ENCODE data around the gene ZBTB11. TPM values are rescaled to one million over a fixed set of nuclear protein-coding genes. Genes with fewer than 3 reads are reported as not detected.

ZBTB11 gene
- total and polyA plus RNA-seq, 2 of the 13 experiments (the other 11 are each of a cell fraction or from before 2014, with no cell fraction given) = 5.9 to 18.1 TPM

DNA sequence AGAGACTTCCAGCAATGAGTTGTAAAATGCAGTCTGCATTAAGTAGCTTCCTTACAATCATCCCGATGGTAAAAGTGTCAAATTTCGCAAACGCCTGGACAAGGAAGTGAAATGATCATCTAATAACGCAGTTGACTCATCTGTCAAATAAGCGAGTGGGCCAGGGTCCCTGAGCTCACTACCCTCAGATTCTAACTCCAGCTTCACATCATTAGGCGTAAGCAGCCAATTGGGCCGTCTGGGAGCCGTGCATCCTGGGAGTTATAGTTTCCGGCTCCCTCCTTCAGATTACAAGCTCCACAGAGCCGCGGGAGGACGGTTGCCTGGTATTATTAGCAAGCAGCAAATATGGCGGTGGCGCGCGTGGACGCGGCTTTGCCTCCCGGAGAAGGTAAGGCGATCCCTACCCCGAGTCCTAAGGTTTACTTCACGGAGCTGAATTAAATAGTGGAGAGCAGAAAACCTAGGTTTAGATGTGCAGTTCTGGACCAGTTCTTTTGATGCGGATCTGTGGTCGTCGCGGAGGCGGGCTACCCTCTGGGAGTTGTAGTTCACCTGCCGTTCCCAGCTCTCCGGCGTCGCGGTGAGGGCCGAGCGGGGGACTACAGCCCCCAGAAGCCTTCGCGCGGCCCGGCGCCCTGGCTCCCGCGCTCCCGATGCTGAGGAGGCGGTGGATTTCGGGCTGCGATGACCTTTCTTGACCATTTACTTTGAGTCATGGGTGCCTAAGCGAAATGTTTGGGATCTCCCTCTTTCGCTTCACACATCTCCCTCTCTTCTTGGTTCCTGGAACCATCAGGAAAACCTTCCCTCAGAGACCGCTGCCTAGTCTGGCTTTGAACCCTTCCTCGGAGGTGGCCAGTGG, 47.6 kb upstream of the ZBTB11 start, which contains the start of gene CEP97 (continued):
- TF ChIP-seq ZBTB21 (CRISPR knock-in tag; IDR thresholded peaks at IDR 0.05) (peak; percentile 55; the same call in 1 of the 2 replicates), MED13 (CRISPR knock-in tag; IDR thresholded peaks at IDR 0.05) (no peak), ZMAT3 (CRISPR knock-in tag; conservative IDR thresholded peaks at IDR 0.05) (0 out of 2 replicates have a peak, but pooled peaks have one; percentile 37), EHMT2 (IDR thresholded peaks at IDR 0.05; ENCODE audit: borderline replicate concordance, low read depth, low read length) (no peak), ZNF484 (CRISPR knock-in tag; IDR thresholded peaks at IDR 0.05; ENCODE audit: borderline replicate concordance, low read depth) (no peak), CENPT (CRISPR knock-in tag; IDR thresholded peaks at IDR 0.05; ENCODE audit: low read depth) (no peak), ZSCAN31 (CRISPR knock-in tag; IDR thresholded peaks at IDR 0.05; ENCODE audit: low read depth) (no peak; the same call in 1 of the 2 replicates), KDM4B (CRISPR knock-in tag; IDR thresholded peaks at IDR 0.05) (no peak), BCL6 (CRISPR knock-in tag; IDR thresholded peaks at IDR 0.05) (peak; percentile 19; the same call in 1 of the 2 replicates), CHD2 (IDR thresholded peaks at IDR 0.05; ENCODE audit: low read depth, low read length) (no peak), TARDBP (CRISPR knock-in tag; IDR thresholded peaks at IDR 0.05) (peak; percentile 68; the same call in 1 of the 2 replicates), ZNF441 (CRISPR knock-in tag; IDR thresholded peaks at IDR 0.05; ENCODE audit: borderline replicate concordance) (no peak)
- TF ChIP-seq, protein P1, sequence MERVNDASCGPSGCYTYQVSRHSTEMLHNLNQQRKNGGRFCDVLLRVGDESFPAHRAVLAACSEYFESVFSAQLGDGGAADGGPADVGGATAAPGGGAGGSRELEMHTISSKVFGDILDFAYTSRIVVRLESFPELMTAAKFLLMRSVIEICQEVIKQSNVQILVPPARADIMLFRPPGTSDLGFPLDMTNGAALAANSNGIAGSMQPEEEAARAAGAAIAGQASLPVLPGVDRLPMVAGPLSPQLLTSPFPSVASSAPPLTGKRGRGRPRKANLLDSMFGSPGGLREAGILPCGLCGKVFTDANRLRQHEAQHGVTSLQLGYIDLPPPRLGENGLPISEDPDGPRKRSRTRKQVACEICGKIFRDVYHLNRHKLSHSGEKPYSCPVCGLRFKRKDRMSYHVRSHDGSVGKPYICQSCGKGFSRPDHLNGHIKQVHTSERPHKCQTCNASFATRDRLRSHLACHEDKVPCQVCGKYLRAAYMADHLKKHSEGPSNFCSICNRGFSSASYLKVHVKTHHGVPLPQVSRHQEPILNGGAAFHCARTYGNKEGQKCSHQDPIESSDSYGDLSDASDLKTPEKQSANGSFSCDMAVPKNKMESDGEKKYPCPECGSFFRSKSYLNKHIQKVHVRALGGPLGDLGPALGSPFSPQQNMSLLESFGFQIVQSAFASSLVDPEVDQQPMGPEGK (CRISPR knock-in tag; IDR thresholded peaks at IDR 0.05) = no peak
- TF ChIP-seq, protein P2, sequence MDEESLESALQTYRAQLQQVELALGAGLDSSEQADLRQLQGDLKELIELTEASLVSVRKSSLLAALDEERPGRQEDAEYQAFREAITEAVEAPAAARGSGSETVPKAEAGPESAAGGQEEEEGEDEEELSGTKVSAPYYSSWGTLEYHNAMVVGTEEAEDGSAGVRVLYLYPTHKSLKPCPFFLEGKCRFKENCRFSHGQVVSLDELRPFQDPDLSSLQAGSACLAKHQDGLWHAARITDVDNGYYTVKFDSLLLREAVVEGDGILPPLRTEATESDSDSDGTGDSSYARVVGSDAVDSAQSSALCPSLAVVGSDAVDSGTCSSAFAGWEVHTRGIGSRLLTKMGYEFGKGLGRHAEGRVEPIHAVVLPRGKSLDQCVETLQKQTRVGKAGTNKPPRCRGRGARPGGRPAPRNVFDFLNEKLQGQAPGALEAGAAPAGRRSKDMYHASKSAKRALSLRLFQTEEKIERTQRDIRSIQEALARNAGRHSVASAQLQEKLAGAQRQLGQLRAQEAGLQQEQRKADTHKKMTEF (CRISPR knock-in tag; IDR thresholded peaks at IDR 0.05) = peak; percentile 61
- TF ChIP-seq, protein P3, sequence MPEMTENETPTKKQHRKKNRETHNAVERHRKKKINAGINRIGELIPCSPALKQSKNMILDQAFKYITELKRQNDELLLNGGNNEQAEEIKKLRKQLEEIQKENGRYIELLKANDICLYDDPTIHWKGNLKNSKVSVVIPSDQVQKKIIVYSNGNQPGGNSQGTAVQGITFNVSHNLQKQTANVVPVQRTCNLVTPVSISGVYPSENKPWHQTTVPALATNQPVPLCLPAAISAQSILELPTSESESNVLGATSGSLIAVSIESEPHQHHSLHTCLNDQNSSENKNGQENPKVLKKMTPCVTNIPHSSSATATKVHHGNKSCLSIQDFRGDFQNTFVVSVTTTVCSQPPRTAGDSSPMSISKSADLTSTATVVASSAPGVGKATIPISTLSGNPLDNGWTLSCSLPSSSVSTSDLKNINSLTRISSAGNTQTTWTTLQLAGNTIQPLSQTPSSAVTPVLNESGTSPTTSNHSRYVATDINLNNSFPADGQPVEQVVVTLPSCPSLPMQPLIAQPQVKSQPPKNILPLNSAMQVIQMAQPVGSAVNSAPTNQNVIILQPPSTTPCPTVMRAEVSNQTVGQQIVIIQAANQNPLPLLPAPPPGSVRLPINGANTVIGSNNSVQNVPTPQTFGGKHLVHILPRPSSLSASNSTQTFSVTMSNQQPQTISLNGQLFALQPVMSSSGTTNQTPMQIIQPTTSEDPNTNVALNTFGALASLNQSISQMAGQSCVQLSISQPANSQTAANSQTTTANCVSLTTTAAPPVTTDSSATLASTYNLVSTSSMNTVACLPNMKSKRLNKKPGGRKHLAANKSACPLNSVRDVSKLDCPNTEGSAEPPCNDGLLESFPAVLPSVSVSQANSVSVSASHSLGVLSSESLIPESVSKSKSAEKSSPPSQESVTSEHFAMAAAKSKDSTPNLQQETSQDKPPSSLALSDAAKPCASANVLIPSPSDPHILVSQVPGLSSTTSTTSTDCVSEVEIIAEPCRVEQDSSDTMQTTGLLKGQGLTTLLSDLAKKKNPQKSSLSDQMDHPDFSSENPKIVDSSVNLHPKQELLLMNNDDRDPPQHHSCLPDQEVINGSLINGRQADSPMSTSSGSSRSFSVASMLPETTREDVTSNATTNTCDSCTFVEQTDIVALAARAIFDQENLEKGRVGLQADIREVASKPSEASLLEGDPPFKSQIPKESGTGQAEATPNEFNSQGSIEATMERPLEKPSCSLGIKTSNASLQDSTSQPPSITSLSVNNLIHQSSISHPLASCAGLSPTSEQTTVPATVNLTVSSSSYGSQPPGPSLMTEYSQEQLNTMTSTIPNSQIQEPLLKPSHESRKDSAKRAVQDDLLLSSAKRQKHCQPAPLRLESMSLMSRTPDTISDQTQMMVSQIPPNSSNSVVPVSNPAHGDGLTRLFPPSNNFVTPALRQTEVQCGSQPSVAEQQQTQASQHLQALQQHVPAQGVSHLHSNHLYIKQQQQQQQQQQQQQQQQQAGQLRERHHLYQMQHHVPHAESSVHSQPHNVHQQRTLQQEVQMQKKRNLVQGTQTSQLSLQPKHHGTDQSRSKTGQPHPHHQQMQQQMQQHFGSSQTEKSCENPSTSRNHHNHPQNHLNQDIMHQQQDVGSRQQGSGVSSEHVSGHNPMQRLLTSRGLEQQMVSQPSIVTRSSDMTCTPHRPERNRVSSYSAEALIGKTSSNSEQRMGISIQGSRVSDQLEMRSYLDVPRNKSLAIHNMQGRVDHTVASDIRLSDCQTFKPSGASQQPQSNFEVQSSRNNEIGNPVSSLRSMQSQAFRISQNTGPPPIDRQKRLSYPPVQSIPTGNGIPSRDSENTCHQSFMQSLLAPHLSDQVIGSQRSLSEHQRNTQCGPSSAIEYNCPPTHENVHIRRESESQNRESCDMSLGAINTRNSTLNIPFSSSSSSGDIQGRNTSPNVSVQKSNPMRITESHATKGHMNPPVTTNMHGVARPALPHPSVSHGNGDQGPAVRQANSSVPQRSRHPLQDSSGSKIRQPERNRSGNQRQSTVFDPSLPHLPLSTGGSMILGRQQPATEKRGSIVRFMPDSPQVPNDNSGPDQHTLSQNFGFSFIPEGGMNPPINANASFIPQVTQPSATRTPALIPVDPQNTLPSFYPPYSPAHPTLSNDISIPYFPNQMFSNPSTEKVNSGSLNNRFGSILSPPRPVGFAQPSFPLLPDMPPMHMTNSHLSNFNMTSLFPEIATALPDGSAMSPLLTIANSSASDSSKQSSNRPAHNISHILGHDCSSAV (CRISPR knock-in tag; IDR thresholded peaks at IDR 0.05; ENCODE audit: borderline replicate concordance) = no peak
- TF ChIP-seq, protein P4, sequence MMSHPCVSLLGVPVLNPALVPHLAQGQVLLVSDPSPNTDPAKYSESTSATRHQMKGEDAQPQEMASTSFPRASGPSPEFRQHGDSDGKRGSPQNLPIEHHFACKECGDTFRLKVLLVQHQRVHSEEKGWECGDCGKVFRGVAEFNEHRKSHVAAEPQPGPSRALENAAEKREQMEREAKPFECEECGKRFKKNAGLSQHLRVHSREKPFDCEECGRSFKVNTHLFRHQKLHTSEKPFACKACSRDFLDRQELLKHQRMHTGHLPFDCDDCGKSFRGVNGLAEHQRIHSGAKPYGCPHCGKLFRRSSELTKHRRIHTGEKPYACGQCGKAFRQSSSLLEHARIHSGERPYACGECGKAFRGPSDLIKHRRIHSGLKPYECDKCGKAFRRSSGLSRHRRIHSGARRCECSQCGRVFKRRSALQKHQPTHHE (CRISPR knock-in tag; IDR thresholded peaks at IDR 0.05; ENCODE audit: borderline replicate concordance) = no peak

All from HepG2 (cell line).